Fibroblast of lung (primary cell): ENCODE measurements around the gene CYLD. TPM values are rescaled to one million over a fixed set of nuclear protein-coding genes. Genes with fewer than 3 reads are reported as not detected.

Source experiments
- DNase-seq, 2 donors: peaks; one replicate each; pipeline versions ENCODE4 v3.0.0 to v3.0.0-alpha.2; 2010; ENCODE audit warnings: low read depth in 2 of 2
- H2AFZ ChIP-seq: 2 replicates; pipeline ENCODE4 v1.5.1; 2012; ENCODE audit warnings: low read length, control low read depth, inconsistent platforms
- H3K27ac ChIP-seq: 2 replicates; pipeline ENCODE4 v1.5.1; 2011; ENCODE audit warnings: low read length, control low read depth; ENCODE audit not compliant: insufficient read depth
- H3K27me3 ChIP-seq: 2 replicates; pipeline ENCODE4 v1.5.1; 2011; ENCODE audit warnings: mild to moderate bottlenecking, low read length; ENCODE audit not compliant: control insufficient read depth, insufficient read depth
- H3K36me3 ChIP-seq: 2 replicates; pipeline ENCODE4 v1.5.1; 2011; ENCODE audit warnings: low read length; ENCODE audit not compliant: control insufficient read depth, insufficient read depth
- H3K4me1 ChIP-seq: 2 replicates; pipeline ENCODE4 v1.5.1; 2011; ENCODE audit warnings: low read length; ENCODE audit not compliant: control insufficient read depth, insufficient read depth; ENCODE audit errors: extremely low read depth
- H3K4me2 ChIP-seq: 2 replicates; pipeline ENCODE4 v1.5.1; 2011; ENCODE audit warnings: low read length, control low read depth; ENCODE audit not compliant: insufficient read depth; ENCODE audit errors: extremely low read depth
- H3K4me3 ChIP-seq, 4 experiments: fragments of 200-600 bp in 1 of 4; sonication (generic) in 1 of 4; replicated peaks in 1 of 4; 2 replicates each; pipeline ENCODE4 v1.5.1; 2011 to 2016; ENCODE audit warnings: low read length in 4 of 4, low read depth in 3 of 4, mild to moderate bottlenecking in 3 of 4, control low read depth in 2 of 4, inconsistent platforms in 1 of 4, mixed read lengths in 1 of 4; ENCODE audit not compliant: insufficient read depth in 1 of 4; ENCODE audit errors: control extremely low read depth in 1 of 4
- H3K79me2 ChIP-seq: 2 replicates; pipeline ENCODE4 v1.5.1; 2012; ENCODE audit warnings: mild to moderate bottlenecking, low read length, inconsistent platforms; ENCODE audit not compliant: control insufficient read depth, insufficient read depth
- H3K9ac ChIP-seq: 2 replicates; pipeline ENCODE4 v1.5.1; 2011; ENCODE audit warnings: mild to moderate bottlenecking, low read length, control low read depth; ENCODE audit not compliant: insufficient read depth
- H3K9me3 ChIP-seq: 2 replicates; pipeline ENCODE4 v1.5.1; 2012; ENCODE audit warnings: low read depth, low read length; ENCODE audit not compliant: control insufficient read depth, insufficient read depth
- H4K20me1 ChIP-seq: 2 replicates; pipeline ENCODE4 v1.5.1; 2011; ENCODE audit warnings: low read length; ENCODE audit not compliant: control insufficient read depth, insufficient read depth; ENCODE audit errors: extremely low read depth
- EZH2 ChIP-seq: IDR thresholded peaks from 2 replicates; pipeline ENCODE4 v1.5.1; 2012; ENCODE audit warnings: low read length, control low read depth, mild to moderate bottlenecking; ENCODE audit errors: missing control alignments
- polyA plus RNA-seq, 2 donors: library from polyadenylated mRNA; depleted of rRNA in 1 of 2; stranded (reverse) in 1 of 2; unstranded in 1 of 2; fragments of >200 nt; gene quantifications; 2 replicates each; pipeline ENCODE4 v1.2.1, GENCODE V29; 2011 to 2012; ENCODE audit warnings: missing spikeins in 1 of 2
- total RNA-seq: library from RNA; depleted of rRNA; stranded (reverse); fragments of >200 nt; gene quantifications from 2 replicates; pipeline ENCODE4 v1.2.1, GENCODE V29; 2014
- TF ChIP-seq, protein P1 (sequence below), 2 donors: IDR thresholded peaks in 1 of 2; conservative IDR thresholded peaks in 1 of 2; 1 replicate in 1 of 2; 2 replicates in 1 of 2; pipeline ENCODE4 v1.5.1; 2011 to 2012; ENCODE audit warnings: low read length in 2 of 2, control low read depth in 1 of 2, inconsistent platforms in 1 of 2, low read depth in 1 of 2, mild to moderate bottlenecking in 1 of 2

CYLD gene
- total and polyA plus RNA-seq, 2 donors (not counting 1 experiment from before 2014, with no cell fraction given): 22.1 to 66.7 TPM

GRCh38 chr16:50846511-50846910, 104.6 kb downstream of the CYLD start:
- no peak for TF ChIP-seq EZH2
- TF ChIP-seq, protein P1, sequence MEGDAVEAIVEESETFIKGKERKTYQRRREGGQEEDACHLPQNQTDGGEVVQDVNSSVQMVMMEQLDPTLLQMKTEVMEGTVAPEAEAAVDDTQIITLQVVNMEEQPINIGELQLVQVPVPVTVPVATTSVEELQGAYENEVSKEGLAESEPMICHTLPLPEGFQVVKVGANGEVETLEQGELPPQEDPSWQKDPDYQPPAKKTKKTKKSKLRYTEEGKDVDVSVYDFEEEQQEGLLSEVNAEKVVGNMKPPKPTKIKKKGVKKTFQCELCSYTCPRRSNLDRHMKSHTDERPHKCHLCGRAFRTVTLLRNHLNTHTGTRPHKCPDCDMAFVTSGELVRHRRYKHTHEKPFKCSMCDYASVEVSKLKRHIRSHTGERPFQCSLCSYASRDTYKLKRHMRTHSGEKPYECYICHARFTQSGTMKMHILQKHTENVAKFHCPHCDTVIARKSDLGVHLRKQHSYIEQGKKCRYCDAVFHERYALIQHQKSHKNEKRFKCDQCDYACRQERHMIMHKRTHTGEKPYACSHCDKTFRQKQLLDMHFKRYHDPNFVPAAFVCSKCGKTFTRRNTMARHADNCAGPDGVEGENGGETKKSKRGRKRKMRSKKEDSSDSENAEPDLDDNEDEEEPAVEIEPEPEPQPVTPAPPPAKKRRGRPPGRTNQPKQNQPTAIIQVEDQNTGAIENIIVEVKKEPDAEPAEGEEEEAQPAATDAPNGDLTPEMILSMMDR (conservative IDR thresholded peaks at IDR 0.05 in 1 of 2, IDR thresholded peaks at IDR 0.05 in 1 of 2; ENCODE audit: low read depth in 1 of 2, low read length in 2 of 2): no peak
- Histone ChIP-seq H3K27me3 (no peaks in the 10 kb centered on the region), H3K9me3 (no peaks in the 10 kb centered on the region), H3K79me2 (no peaks in the 10 kb centered on the region), H3K4me2 (no peak overlapping the region), H4K20me1 (no peaks in the 10 kb centered on the region), H3K4me3 (no peak overlapping the region), H3K27ac (no peak overlapping the region), H3K9ac (no peak overlapping the region), H3K4me1 (no peaks in the 10 kb centered on the region), H2AFZ (no peak overlapping the region), H3K36me3 (no peaks in the 10 kb centered on the region)
- DNase-seq: no peak

DNA sequence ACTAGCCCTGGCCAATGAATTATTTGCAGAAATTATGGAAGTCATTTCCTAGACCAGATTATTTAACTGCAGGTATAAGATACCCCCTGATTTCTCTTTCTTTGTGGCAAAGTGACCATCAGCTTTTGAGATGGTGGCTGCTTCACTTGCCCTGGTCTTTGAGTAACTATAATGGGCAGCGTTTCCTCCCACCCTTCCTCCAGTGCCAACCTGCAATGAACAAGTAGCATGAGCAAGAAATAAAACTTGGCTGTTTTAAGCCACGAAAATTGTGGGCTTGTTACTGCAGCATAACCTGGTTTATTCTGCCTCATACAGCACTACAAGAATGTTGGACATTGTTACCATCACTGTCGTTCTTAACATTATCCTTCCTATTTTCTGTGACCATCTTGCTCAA, 105.3 kb downstream of the CYLD start:
- H3K9ac ChIP-seq: no peak overlapping the region

GRCh38 chr16:50848755-50849514, 107.0 kb downstream of the CYLD start:
- Histone ChIP-seq H3K9me3 (no peaks in the 10 kb centered on the region), H3K4me2 (no peak overlapping the region), H3K27me3 (no peaks in the 10 kb centered on the region), H2AFZ (no peak overlapping the region), H4K20me1 (no peaks in the 10 kb centered on the region), H3K27ac (no peak overlapping the region), H3K36me3 (no peaks in the 10 kb centered on the region), H3K4me1 (no peaks in the 10 kb centered on the region), H3K9ac (no peak overlapping the region), H3K79me2 (no peaks in the 10 kb centered on the region), H3K4me3 (no peak overlapping the region)
- no peak for TF ChIP-seq EZH2
- TF ChIP-seq, protein P1 (conservative IDR thresholded peaks at IDR 0.05 in 1 of 2, IDR thresholded peaks at IDR 0.05 in 1 of 2; ENCODE audit: low read depth in 1 of 2, low read length in 2 of 2): no peak
- no peak for DNase-seq

More for the DNA sequence above, 105.3 kb downstream of the CYLD start:
- no peak for TF ChIP-seq EZH2
- TF ChIP-seq, protein P1 (conservative IDR thresholded peaks at IDR 0.05 in 1 of 2, IDR thresholded peaks at IDR 0.05 in 1 of 2; ENCODE audit: low read depth in 1 of 2, low read length in 2 of 2): no peak
- DNase-seq: no peak
- Histone ChIP-seq H3K27me3 (no peaks in the 10 kb centered on the region), H3K4me3 (no peak overlapping the region), H3K4me1 (no peaks in the 10 kb centered on the region), H2AFZ (no peak overlapping the region), H3K4me2 (no peak overlapping the region), H4K20me1 (no peaks in the 10 kb centered on the region), H3K79me2 (no peaks in the 10 kb centered on the region), H3K27ac (no peak overlapping the region), H3K9me3 (no peaks in the 10 kb centered on the region), H3K36me3 (no peaks in the 10 kb centered on the region)

Other genes starting within 250 kb of the CYLD start
- under 0.01 TPM in 2 replicates for gene NKD1, start 193.7 kb upstream of the CYLD start, total RNA-seq
- gene NKD1, start 193.7 kb upstream of the CYLD start, polyA plus RNA-seq: 0.02 and 0.12 TPM in 2 replicates
- gene SNX20, start 60.8 kb upstream of the CYLD start, total RNA-seq: not detected in 2 replicates
- not detected in 2 replicates for gene SNX20, start 60.8 kb upstream of the CYLD start, polyA plus RNA-seq
- gene NOD2, start 48.5 kb upstream of the CYLD start, total RNA-seq: 0.26 and 0.50 TPM in 2 replicates
- gene NOD2, start 48.5 kb upstream of the CYLD start, polyA plus RNA-seq: 0.05 TPM in 1 of 2 replicates, not detected in the other